Mammary epithelial cell (primary cell): Measurements from ENCODE around the gene PRKN.

Experiments used
- EZH2 ChIP-seq: IDR thresholded peaks from 2 replicates; pipeline ENCODE4 v1.6.1; 2012; ENCODE audit warnings: low read length, inconsistent platforms, borderline replicate concordance
- TF ChIP-seq, protein P1 (sequence below), 2 donors: IDR thresholded peaks in 1 of 2; conservative IDR thresholded peaks in 1 of 2; 2 replicates each; pipeline ENCODE4 v1.5.1; 2011 to 2012; ENCODE audit warnings: inconsistent platforms in 2 of 2, low read length in 2 of 2, mild to moderate bottlenecking in 2 of 2, control low read depth in 1 of 2, low read depth in 1 of 2; ENCODE audit not compliant: insufficient read depth in 1 of 2; ENCODE audit errors: extremely low read depth in 1 of 2

DNA sequence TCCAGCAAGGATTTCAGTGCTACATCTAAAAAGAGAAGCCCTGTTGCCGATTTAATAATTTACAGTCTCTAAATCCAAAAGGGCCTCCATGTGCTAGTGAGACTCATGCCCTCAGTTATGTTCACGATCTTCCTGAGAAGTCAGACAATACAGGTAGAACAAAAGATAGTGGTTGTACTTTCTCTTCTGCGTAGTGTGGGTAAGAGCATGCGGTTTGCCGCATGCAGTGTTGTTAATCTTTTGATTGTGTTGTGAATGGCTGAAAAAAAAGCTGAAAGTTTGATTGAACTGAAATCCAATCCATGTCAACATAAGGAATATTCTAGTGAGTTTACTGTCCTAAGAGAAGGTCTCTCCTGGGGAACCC, 1379.0 kb downstream of the PRKN start:
- TF ChIP-seq, protein P1, sequence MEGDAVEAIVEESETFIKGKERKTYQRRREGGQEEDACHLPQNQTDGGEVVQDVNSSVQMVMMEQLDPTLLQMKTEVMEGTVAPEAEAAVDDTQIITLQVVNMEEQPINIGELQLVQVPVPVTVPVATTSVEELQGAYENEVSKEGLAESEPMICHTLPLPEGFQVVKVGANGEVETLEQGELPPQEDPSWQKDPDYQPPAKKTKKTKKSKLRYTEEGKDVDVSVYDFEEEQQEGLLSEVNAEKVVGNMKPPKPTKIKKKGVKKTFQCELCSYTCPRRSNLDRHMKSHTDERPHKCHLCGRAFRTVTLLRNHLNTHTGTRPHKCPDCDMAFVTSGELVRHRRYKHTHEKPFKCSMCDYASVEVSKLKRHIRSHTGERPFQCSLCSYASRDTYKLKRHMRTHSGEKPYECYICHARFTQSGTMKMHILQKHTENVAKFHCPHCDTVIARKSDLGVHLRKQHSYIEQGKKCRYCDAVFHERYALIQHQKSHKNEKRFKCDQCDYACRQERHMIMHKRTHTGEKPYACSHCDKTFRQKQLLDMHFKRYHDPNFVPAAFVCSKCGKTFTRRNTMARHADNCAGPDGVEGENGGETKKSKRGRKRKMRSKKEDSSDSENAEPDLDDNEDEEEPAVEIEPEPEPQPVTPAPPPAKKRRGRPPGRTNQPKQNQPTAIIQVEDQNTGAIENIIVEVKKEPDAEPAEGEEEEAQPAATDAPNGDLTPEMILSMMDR (conservative IDR thresholded peaks at IDR 0.05 in 1 of 2, IDR thresholded peaks at IDR 0.05 in 1 of 2; ENCODE audit: extremely low read depth in 1 of 2, insufficient read depth in 1 of 2, low read depth in 1 of 2, low read length in 2 of 2) = no peak
- TF ChIP-seq EZH2 = no peak
